Measurements from ENCODE around the gene BAZ2A. TPM values are rescaled to one million over a fixed set of nuclear protein-coding genes. Genes with fewer than 3 reads are reported as not detected.

BAZ2A gene
- total and polyA plus RNA-seq, 2 donors (not counting 3 experiments of a cell fraction or from before 2014, with no cell fraction given): 56.0 to 91.4 TPM

- Histone ChIP-seq H3K27me3 (ENCODE audit: control insufficient read depth in 2 of 2, insufficient read depth in 2 of 2, low read length in 2 of 2) (no peaks in the 10 kb centered on the region), H3K9me1 (replicated peaks; ENCODE audit: control insufficient read depth, extremely low read depth, insufficient read depth, low read length) (no peaks in the 10 kb centered on the region), H3K9ac (replicated peaks; ENCODE audit: extremely low read depth, insufficient read depth, low read length) (no peak overlapping the region), H3K27ac (ENCODE audit: insufficient read depth, low read depth, low read length) (no peak overlapping the region), H3K4me3 (replicated peaks in 1 of 3; ENCODE audit: insufficient read depth in 1 of 3, low read depth in 1 of 3, low read length in 3 of 3) (no peak overlapping the region), H2AFZ (ENCODE audit: low read depth, low read length) (no peak overlapping the region), H4K20me1 (replicated peaks; ENCODE audit: control insufficient read depth, extremely low read depth, insufficient read depth, low read length) (peaks cover 5% of the 10 kb centered on the region), H3K9me3 (replicated peaks; ENCODE audit: control insufficient read depth, insufficient read depth, low read length) (no peaks in the 10 kb centered on the region), H3K4me1 (ENCODE audit: control insufficient read depth, extremely low read depth, insufficient read depth, low read length) (no peaks in the 10 kb centered on the region), H3K79me2 (ENCODE audit: control insufficient read depth, insufficient read depth, low read length) (peaks cover 85% of the 10 kb centered on the region), H3K36me3 (ENCODE audit: control insufficient read depth in 2 of 2, extremely low read depth in 1 of 2, insufficient read depth in 2 of 2, low read length in 2 of 2) (peaks cover 17 to 37% of the 10 kb centered on the region in 2 experiments), H3K4me2 (ENCODE audit: insufficient read depth, low read length) (no peak overlapping the region)
- DNase-seq (ENCODE audit: low read depth, low spot score) (no peak), FAIRE-seq (no peak)
- ChIA-PET CTCF (interaction anchor here (1.7 kb wide), 1 partner anchor 16 kb away, joined by 6 read pairs; the partner anchor contains the start of gene PTGES3), POLR2A (no interaction called here)
- TF ChIP-seq POLR2AphosphoS5 (IDR thresholded peaks at IDR 0.05; ENCODE audit: insufficient read depth, low read depth, low read length): no peak
- TF ChIP-seq, protein P1, sequence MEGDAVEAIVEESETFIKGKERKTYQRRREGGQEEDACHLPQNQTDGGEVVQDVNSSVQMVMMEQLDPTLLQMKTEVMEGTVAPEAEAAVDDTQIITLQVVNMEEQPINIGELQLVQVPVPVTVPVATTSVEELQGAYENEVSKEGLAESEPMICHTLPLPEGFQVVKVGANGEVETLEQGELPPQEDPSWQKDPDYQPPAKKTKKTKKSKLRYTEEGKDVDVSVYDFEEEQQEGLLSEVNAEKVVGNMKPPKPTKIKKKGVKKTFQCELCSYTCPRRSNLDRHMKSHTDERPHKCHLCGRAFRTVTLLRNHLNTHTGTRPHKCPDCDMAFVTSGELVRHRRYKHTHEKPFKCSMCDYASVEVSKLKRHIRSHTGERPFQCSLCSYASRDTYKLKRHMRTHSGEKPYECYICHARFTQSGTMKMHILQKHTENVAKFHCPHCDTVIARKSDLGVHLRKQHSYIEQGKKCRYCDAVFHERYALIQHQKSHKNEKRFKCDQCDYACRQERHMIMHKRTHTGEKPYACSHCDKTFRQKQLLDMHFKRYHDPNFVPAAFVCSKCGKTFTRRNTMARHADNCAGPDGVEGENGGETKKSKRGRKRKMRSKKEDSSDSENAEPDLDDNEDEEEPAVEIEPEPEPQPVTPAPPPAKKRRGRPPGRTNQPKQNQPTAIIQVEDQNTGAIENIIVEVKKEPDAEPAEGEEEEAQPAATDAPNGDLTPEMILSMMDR (IDR thresholded peaks at IDR 0.05; ENCODE audit: extremely low read depth in 1 of 2, insufficient read depth in 1 of 2, low read depth in 1 of 2, low read length in 2 of 2): no peak
- no peak for TF ChIP-seq JUN (IDR thresholded peaks at IDR 0.05; ENCODE audit: borderline replicate concordance, insufficient read depth, insufficient read length, low read depth)
- no peak for TF ChIP-seq MAX (IDR thresholded peaks at IDR 0.05; ENCODE audit: insufficient read depth, insufficient read length)
- TF ChIP-seq EZH2 (IDR thresholded peaks at IDR 0.05; ENCODE audit: borderline replicate concordance, low read depth, low read length, severe bottlenecking): no peak
- no peak for TF ChIP-seq POLR2A (IDR thresholded peaks at IDR 0.05; ENCODE audit: low read depth, low read length)
- no peak for TF ChIP-seq FOS (IDR thresholded peaks at IDR 0.05; ENCODE audit: borderline replicate concordance, insufficient read depth, low read length)
- no peak for TF ChIP-seq MYC (IDR thresholded peaks at IDR 0.05; ENCODE audit: low read depth, low read length)
- TF ChIP-seq GATA2 (IDR thresholded peaks at IDR 0.05; ENCODE audit: insufficient read depth, insufficient read length, low read depth, low read length): no peak
- dilution Hi-C loops (cut with MboI; ENCODE audit: extremely low pct_ligation_motif_present, low sequenced_read_pairs) (no loop called here), intact Hi-C loops (cut with micrococcal nuclease) (no loop called here)
- BruUV-seq (replicated peaks): no TSS peak
Observed at GRCh38 chr12:56671608-56672007, 41.5 kb upstream of the BAZ2A start.
